Caki2 (cell line): Measurements from ENCODE around the gene NTRK1. TPM values are rescaled to one million over a fixed set of nuclear protein-coding genes. Genes with fewer than 3 reads are reported as not detected.
A peak's percentile ranks its signal among the peaks of the same experiment; 100 is the strongest.

Experiments used
- DNase-seq: peaks from one replicate; pipeline ENCODE4 v3.0.0-alpha.2; 2015; ENCODE audit warnings: low read depth
- in situ Hi-C: cut with HindIII; loops from 2 replicates; pipeline ENCODE4 v1.10.0; 2016; ENCODE audit warnings: low sequenced_read_pairs, low pct_unique_long_range_greater_than_20kb, mixed read lengths
- total RNA-seq: library from RNA; depleted of rRNA; stranded (reverse); fragments of >200 nt; shearing (Covaris generic); gene quantifications from 2 replicates; pipeline ENCODE4 v1.2.3, GENCODE V29; 2014; ENCODE audit warnings: low replicate concordance; rRNA removed

The NTRK1 gene
- not detected in 2 replicates for total RNA-seq

DNA sequence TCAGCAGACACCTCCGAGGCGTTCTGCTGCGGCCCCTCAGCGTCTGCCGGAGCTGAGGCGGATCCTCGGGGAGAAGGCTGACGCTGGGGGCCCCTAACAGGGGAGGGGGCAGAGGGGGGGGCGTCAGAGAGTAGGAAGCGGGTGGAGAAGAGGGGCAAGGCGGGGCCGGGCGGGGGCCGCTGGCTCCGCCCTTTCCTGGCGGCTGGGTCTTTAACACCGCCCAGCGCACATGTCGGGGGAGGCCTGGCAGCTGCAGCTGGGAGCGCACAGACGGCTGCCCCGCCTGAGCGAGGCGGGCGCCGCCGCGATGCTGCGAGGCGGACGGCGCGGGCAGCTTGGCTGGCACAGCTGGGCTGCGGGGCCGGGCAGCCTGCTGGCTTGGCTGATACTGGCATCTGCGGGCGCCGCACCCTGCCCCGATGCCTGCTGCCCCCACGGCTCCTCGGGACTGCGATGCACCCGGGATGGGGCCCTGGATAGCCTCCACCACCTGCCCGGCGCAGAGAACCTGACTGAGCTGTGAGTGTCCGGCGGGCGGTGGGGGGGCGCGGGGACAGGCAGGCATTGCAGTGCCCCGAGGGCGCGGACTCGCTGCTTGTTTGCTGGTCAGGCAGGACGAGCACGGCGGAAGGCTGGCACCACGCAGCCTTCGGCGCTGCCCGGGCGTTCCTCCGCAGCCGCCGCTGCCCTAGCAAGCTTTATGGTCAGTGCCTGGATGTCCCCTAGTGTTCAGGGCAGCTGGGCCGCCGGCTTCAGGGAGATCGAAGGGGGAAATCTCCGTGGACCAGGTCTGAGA, at the start of gene NTRK1:
Gene NTRK1 (plus strand): TSS at position 238 of the 796 bp plus-strand sequence. CDS start 70 bp downstream, at position 308.
- DNase-seq, result peak; percentile 26
- in situ Hi-C loops, result no loop called here

DNA sequence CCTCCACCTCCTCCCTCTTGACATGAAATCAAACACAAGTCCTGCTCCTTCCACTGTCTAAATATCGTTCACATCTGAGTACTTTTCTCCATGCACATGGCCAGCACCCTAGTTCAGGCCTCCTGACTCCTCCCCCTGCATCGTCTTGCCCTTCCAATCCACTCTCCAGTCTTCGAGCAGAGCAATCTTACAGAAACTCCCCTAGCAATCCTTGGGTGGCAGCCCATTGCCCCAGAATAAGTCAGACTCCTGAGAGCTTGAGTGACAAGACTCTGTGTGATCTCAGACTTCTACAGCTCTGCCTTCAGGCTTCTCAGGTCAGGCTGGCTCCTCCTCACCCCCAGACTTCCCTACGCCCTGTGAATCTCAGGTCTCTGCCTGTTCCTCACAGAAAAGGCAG, 49.5 kb upstream of the NTRK1 start:
- in situ Hi-C loops, result no loop called here
- no peak for DNase-seq

DNA sequence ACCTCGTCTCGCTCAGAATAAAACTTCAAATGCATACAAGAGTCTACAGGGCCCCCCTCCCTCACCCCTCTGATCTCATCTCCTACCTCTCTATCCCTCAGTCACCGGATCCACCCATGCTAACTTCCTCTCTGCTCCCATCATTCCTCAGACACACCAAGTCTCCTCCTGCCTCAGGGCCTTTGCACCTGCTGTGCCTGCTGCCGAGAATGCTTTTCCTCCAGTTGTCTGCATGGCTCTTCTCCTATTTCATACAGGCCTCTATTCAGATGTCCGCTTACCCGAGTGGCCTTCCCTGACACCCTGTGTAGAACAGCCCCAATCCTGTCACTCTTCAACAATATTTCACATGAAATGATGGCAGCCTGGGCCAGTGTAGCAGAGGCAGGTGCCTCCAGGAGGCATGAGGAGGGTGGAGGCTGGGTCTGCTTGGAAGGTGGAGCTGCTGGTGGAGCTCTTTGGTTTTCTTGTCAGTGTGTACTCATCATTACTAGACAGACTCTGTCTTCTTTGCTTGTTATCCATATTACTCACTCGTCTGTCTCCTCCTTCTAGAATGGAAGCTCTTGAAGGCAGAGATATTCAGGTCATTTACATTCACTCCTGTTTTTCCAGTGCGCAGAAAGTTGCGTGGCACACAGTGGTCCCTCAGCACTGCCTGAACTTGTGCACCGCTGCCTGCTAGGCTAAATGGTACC, 48.2 kb upstream of the NTRK1 start:
- in situ Hi-C loops, result no loop called here
- no peak for DNase-seq

DNA sequence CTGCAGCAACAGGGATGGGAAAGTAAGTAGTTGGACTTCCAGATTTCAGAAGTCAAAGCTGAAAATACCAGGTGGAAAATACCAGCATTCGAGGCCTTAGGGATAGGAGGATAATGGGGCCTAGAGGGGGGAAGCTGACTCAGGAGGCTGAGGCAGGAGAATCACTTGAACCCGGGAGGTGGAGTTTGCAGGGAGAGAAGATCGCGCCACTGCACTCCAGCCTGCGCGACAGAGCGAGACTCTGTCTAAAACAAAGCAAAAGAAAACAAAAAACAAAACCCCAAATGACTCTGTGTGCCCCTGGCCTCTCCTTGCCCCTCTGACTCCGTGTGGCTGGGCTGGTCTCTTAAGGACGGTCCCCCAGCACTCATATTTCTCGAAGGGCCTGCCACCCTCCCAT, 47.4 kb upstream of the NTRK1 start:
- in situ Hi-C loops, result no loop called here
- DNase-seq, result no peak

DNA sequence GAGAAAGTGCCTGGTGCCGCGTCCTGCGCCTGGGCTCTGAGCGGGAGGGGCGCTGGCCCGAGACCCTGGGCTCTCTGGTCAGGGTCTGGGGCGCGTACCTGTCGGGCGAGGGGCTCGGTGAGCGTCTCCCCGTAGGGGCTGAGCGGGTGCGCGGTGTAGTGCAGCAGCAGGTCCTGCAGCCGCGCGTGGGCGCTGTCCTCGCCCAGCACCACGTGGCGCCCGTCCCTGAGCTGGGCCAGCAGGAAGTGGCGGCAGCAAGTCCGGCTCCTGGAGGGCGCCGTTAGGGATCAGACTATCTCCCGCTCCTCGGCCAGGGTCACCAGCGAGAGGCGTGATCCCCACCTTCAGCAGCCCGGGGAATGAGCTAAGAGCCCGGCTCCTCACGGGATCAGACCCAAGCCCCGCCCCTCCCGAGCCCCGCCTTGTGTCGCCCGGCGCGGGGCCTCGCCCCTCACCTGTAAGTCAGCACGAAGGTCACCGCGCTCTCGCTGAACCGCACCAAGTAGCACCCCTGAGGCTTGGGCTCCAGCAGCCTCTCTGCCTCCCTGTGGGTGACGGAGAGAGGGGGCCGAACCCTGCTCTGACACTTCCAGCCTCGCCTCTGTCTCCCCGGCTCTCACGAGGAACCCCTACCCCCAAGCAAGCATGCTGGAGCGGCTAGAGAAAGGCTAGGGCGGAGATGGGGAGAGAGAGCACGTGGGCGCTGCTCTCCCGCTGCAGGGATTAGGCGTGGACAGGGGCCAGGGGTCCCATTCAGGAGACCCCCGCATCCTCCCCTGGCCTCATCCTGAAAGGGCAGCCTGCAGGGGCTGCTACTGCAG, 46.7 kb upstream of the NTRK1 start:
- in situ Hi-C loops, result no loop called here
- no peak for DNase-seq

DNA sequence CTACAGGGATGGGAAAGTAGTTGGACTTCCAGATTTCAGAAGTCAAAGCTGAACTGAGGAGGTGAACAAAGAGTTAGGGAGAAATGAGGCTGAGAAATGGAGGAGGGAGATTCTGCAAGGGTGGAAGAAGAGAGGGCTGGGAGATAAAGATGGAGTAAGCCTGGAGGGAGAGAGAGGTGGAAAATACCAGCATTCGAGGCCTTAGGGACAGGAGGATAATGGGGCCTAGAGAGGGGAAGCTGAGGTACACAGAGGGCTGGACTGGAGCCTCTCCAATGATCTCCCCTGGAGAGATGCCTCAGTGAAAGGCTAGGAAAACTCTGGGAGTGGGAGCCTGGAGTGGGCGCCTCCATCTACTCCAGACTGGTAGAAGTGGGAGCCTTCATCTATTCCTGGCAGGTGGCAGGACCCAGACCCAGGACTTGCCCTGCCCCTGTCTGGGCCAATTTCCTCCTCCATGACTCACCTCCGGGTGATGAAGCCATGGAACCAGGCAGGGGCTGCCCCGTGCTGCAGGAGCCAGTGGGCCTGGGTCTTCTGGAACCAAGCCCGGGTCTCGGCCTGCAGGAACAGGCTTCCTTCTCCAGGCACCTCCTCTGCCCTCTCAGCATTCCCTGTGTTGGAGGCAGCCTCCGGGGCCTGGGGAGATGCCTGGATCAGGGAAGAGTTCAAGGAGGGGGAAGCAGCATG, 45.9 kb upstream of the NTRK1 start:
- DNase-seq, result no peak
- in situ Hi-C loops, result no loop called here

DNA sequence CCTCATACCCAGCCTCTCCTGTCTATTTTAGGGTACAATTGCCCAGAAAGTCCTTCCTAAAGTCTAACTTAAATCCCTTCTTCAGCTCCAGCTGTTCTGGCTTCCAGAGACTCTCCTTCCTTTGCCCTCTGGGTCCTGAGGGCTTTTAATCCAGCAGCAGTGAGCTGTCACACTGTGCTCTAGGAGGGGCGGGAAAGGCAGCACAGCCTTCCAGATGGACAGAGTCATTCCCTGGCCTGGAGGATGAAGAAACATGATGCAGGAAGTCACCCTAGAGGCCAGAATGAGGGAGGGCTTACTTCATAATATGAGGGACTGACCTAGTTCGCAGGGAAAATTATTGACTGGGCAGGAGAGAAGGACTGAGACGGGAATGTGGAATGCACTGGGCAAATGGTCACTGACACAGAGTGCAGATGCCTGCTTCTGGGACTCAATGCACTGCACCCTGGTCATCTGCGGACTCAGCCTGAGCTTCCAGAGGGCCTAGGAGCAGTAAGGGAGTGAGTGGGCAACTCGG, 45.3 kb upstream of the NTRK1 start:
- in situ Hi-C loops, result no loop called here

DNA sequence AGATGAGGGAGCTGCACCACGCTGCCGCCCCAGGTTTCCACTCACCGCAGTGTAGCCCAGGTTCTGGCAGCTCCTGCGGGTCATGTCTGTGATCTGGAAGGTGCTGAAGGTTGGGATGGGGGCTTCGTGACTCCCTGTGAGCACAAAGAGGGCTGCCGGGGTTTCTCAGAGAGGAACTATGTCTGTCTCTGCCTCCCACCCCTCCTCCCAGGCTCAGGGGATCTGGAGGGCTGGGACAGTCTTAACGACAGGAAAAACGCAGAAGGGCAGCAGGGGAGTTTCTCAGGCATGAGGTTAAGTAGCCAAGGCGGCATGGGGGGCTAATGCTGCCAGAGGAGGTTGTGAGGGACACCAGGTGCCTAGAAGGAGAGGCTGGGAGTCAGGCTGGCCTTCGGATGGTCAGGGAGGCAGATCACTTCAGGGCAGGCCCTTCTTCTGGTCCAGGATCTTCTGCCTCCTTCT, 44.7 kb upstream of the NTRK1 start:
- in situ Hi-C loops, result no loop called here
- no peak for DNase-seq

More for the DNA sequence above, 45.3 kb upstream of the NTRK1 start:
- no peak for DNase-seq

DNA sequence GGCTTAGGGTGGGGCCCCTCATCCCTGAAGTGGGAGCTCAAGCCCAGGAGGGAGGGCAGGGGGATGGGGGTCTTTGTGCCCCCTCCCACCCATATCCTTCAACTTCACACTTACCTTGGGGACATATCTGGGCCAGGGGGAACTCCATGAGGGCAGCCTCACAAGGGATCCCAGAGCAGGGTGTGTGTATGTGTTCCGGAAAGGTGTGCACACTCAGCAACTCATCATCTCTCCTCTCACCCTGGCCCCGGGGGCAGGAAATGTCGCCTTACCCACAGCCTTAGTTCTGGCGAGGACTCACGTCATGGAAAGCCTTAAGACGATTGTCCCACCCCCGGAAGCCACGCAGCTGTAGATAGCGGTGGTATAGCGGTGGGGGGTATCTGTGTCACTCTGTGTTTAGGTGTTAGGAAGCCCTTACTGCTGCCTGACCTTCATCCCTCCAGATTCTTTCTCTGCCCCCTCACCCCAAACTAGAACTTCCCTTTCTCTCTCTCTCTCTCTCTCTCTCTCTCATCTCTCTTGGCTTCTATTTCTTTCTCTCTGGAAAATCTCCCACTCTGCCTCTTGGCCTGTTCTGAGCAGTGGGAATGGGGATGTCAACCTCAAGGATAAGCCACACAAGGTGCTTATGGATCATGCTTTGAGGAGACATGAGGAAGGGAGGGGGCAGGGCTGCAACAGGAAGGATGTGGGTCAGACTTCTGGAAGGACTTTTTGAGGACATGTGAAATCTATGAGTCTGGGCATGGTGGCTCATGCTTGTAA, 43.9 kb upstream of the NTRK1 start, which contains the start of gene SH2D2A:
Gene SH2D2A (minus strand): TSS at position 288 of the 768 bp plus-strand sequence. CDS start 140 bp downstream, at position 148.
- DNase-seq, result no peak
- in situ Hi-C loops, result no loop called here

DNA sequence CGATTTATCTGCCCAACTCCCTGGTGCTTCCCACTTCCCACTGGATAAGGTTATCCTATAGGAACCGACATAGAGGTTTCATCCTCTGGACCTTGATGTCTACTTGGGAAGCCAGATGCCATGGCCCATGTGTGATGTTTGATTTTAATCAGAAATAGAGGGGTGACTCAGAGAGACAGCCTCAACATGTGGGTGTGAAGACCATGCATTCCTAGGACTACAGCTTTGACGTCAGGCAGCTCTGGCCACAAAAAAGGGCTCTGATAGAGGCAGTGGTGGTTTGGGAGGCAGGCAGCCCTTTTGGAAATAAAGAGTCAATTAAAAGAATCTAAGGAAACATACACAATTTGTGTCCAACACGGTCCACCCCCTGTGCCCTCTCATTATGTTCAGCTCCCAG, 38.9 kb upstream of the NTRK1 start:
- in situ Hi-C loops, result no loop called here
- DNase-seq, result no peak

DNA sequence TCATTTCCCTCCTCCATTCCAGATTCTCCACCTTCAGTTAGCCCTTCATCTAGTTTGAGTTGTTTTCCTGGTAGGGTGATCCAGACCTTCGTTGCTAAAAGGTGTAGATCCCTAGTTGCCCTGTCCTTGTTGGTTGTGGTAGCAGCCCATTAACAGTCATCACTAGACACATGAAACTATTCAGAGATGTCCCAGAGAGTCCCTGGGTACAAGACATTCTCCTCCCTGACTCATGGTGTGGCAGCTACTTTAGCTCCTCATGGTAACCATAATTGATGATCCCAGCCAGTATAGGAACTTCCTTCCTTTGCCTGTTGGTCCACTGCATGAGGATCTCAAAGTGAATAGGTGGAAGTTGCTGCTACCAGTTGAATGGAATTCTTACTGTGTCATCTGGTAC, 38.0 kb upstream of the NTRK1 start:
- in situ Hi-C loops, result no loop called here
- no peak for DNase-seq

DNA sequence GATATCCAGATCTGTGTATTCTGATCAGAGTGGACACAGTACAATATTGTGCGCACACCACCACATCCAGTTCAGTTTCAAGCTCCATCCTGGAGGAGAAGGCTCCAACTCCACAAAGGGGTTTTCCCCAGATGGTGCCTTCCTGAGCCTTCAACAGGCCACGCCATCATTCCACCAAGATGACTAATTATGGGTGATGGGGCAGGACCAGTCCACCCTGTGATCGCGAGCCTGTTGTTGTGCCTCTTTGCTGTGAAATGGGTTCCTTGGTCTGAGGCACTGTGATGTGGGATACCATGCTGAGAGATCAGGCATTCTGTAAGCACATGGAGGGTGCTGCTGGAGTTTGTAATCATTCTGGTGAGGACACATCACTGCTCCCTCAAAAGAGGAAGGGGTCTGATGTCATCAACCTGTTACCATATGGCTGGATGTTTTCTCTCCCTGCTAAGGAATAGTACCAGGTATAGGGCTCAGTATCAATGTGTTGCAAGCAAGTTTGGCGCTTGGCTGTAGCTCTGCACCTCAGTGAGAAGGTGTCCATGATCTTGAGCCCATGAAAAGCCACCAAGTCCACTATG, 37.4 kb upstream of the NTRK1 start:
- no peak for DNase-seq
- in situ Hi-C loops, result no loop called here

DNA sequence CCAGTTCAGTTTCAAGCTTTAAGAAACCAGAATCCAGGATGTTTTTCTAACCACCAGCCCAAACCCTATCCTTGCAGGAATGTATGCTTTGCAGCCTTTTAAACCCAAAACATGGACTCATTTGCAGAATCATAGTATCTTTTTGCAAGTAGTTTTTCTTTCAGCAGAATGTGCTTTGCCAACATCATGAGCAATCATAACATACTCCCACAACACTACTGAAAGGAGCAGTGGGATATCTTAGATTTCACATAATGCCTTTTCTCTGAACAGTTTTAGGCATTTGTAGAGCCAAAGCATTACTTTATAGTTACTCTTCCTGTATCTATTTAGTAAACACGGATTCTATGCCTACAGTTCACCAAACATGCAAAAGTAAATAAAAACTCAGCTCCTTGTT, 34.0 kb upstream of the NTRK1 start:
- in situ Hi-C loops, result no loop called here
- no peak for DNase-seq

DNA sequence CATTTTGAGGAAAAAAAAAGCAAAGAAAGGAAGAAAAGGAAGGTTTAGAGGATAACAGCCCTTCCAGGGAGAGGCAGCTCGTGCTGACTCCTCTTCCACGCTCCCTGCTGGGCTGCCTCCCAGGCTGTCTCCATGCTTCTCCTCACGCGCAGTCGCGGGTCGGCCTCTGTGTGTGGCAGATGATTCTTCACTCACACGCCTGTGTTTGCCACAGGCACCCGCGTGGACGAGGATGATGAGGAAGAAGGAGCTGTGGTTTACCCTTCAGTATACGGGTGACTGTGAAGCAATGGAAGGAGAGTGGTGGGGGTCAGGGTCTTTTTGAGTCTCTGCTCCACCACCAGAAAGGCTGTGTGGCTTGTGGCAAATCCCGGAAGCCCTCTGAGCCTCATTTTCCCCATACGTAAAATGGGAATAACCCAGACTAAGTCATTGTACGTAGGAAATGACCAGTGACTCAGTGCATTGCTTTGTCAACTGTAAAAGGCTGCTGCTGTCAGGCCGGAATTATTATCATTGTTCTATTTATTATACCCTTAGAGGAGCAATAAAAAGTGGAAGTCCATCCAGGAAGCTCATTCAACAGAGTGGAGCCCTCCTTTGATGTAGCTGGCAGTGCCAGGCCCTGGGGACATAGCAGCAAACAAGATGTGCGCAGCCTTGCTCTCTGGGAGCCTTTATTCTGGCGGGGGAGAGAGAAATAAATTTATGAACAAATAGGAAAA, 32.1 kb upstream of the NTRK1 start:
- no peak for DNase-seq
- in situ Hi-C loops, result no loop called here

DNA sequence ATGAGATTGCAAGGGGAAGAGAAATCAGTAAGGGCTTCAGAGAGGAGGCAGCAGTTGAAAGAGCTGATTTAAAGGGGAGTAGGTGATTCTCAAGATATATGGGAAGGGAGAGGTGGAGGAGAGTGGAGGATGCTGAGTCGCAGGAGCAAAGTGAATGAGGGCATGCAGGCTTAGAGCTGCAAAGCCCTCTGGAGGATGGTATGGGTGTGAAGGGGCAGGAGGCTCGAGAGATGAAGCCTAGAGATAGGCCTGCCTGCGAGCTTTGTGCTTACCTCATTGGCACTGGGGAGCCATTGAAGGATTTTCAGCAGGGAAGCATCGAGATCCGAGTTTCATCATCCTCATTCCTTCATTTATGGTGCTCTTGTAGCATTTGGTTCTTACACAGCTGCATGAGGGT, 28.2 kb upstream of the NTRK1 start:
- no peak for DNase-seq
- in situ Hi-C loops, result no loop called here

DNA sequence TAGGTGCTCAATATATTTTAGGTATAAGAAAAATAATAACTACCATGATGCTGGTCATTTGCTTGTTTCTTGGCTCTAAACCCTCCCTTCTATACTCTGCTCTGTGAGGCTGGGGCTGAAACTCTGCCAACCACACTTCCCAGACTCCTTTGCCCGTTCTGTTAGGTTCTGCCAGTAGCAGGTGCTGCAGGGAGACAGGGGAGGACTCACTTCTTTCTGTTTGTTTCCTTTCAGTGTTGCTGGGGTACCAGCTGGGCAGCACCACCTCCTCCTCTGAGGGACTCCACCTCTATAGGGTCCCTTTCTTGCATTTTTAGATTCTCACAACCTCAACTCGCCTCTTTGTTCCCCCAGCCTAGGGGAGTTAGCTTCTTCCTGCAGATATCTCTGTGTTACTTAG, 27.1 kb upstream of the NTRK1 start:
- in situ Hi-C loops, result no loop called here

More for the DNA sequence above, 27.1 kb upstream of the NTRK1 start:
- no peak for DNase-seq
